RKO (cell line): ENCODE measurements around the gene TMEM106A.
A peak's percentile ranks its signal among the peaks of the same experiment; 100 is the strongest.
"Not testable (repeated sequence)": the region's sequence is repeated elsewhere in the genome, so short reads cannot be mapped to it uniquely, and the experiment has no call there.

Experiments used
- DNase-seq: peaks from one replicate; pipeline ENCODE4 v3.0.0-alpha.2; 2016; ENCODE audit warnings: low spot score

TMEM106A gene

GRCh38 chr17:43211480-43212402, at the start of gene TMEM106A:
TMEM106A (plus strand) TSS chr17:43211875; CDS start chr17:43213042, 1,167 bp downstream.
- DNase-seq, result peak; percentile 75

GRCh38 chr17:43165971-43166370, 45.7 kb upstream of the TMEM106A start:
- not testable (repeated sequence) for DNase-seq

- DNase-seq, result peak; percentile 72
These were observed 42.0 kb upstream of the TMEM106A start for GRCh38 chr17:43169561-43170139.

- peak; percentile 99 for DNase-seq
These were observed 41.4 kb upstream of the TMEM106A start for GRCh38 chr17:43170140-43170765.

GRCh38 chr17:43170766-43171585, 40.7 kb upstream of the TMEM106A start, which contains the start of gene NBR1:
NBR1 (plus strand) TSS chr17:43171214; CDS start chr17:43175800, 4,586 bp downstream.
- peak; percentile 98 for DNase-seq

- DNase-seq, result peak; percentile 94
These were observed 39.8 kb upstream of the TMEM106A start for GRCh38 chr17:43171586-43172487.

GRCh38 chr17:43175213-43176118, 36.2 kb upstream of the TMEM106A start:
- DNase-seq, result no peak

GRCh38 chr17:43176119-43176570, 35.5 kb upstream of the TMEM106A start:
- DNase-seq, result no peak

- no peak for DNase-seq
These were observed 27.8 kb upstream of the TMEM106A start for GRCh38 chr17:43183921-43184320.

- DNase-seq, result not testable (repeated sequence)
These were observed 25.0 kb upstream of the TMEM106A start for GRCh38 chr17:43186656-43187055.

- DNase-seq, result no peak
These were observed 18.4 kb upstream of the TMEM106A start for GRCh38 chr17:43193251-43193650.

- no peak for DNase-seq
These were observed 12.0 kb upstream of the TMEM106A start for GRCh38 chr17:43199633-43200032.

- no peak for DNase-seq
These were observed 11.5 kb upstream of the TMEM106A start for GRCh38 chr17:43200127-43200526.

- DNase-seq, result not testable (repeated sequence)
These were observed 8.7 kb upstream of the TMEM106A start for GRCh38 chr17:43203013-43203412.

- DNase-seq, result no peak
These were observed 1.1 kb upstream of the TMEM106A start for GRCh38 chr17:43210576-43210975.

- no peak for DNase-seq
These were observed 574 bp upstream of the TMEM106A start for GRCh38 chr17:43211123-43211479.

GRCh38 chr17:43212641-43213490, 1.2 kb downstream of the TMEM106A start:
- no peak for DNase-seq

- DNase-seq, result no peak
These were observed 1.9 kb downstream of the TMEM106A start for GRCh38 chr17:43213545-43213944.

- DNase-seq, result no peak
These were observed 3.7 kb downstream of the TMEM106A start for GRCh38 chr17:43215341-43215740.
